ENCODE results near the gene NRXN3.

DNA sequence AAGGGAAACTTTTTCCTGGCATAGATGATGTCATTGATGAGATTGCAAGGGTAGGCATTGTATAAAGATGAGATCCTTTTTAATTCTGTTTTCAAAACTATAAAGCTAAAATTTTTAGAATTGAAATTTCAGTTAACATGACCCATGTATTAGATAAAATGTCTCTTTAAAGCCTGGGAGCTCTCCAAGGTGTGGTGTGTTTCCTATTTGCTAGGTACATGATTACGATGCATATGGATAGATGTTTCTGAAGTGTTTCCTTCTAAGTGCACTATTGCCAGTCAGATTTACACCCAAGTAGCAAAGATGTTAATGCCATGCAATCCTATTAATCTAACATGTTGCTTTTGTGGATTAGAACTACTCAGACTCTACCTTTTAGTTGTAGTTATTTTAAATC is 1206.4 kb downstream of the NRXN3 start:
- TF ChIP-seq, protein P1, sequence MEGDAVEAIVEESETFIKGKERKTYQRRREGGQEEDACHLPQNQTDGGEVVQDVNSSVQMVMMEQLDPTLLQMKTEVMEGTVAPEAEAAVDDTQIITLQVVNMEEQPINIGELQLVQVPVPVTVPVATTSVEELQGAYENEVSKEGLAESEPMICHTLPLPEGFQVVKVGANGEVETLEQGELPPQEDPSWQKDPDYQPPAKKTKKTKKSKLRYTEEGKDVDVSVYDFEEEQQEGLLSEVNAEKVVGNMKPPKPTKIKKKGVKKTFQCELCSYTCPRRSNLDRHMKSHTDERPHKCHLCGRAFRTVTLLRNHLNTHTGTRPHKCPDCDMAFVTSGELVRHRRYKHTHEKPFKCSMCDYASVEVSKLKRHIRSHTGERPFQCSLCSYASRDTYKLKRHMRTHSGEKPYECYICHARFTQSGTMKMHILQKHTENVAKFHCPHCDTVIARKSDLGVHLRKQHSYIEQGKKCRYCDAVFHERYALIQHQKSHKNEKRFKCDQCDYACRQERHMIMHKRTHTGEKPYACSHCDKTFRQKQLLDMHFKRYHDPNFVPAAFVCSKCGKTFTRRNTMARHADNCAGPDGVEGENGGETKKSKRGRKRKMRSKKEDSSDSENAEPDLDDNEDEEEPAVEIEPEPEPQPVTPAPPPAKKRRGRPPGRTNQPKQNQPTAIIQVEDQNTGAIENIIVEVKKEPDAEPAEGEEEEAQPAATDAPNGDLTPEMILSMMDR (IDR thresholded peaks at IDR 0.05): no peak
- TF ChIP-seq POLR2A (IDR thresholded peaks at IDR 0.05): no peak
